ENCODE results near the gene JAM2. TPM values are rescaled to one million over a fixed set of nuclear protein-coding genes. Genes with fewer than 3 reads are reported as not detected.

JAM2 gene
- polyA plus RNA-seq, 3 donors = 0.01 TPM; not detected in 2

DNA sequence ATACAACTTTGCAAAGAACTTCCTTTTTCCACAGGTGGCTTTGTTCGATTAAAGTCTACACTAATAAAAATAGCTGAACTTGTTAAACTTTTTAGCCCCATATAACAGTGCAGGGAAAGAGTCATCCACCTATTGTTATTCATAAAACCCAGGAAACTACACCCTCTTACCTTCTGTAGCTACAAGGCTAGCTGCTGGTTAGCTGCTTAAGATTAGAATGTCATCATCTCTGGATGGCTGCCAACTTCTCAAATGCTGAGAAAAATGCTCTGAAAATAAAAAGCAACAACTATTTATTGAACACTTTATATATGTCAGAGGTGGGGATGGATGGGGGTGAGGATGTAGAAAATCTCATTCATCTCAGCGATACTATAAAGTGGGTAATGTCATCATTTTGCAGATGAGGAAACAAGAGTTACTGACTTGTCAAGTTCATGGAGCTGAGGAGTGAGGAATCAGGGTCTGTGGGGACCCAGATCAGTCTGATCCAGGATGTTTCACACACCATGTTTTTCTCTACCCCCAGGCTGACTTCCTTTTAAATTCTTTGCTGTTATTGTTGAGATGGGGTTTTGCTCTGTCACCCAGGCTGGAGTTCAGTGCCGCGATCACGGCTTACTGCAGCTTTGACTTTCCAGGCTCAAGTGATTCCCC, 78.6 kb downstream of the JAM2 start:
- H3K27ac Mint-ChIP-seq = peak overlapping the region in 2 of 7 donors; percentile 8 to 45

DNA sequence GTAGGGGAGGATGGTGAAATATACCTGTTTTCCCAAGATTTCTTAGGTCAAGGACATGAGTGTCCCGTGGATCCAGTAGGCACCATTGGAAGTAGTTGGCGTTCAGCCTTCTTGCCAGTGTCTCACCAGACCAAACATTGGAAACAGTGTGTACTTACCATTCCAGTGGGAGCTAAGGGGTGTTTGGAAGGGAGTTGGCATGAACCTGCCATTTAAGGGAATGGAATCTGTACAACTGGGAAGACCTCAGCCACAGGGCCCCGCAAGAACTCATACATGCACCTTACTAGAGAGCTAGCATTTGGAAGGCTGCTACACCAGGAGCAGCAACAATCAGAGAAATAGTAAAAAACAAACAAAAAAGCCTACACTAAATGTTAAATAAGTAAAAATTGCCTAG, 82.9 kb downstream of the JAM2 start:
- WGBS (ENCODE audit: insufficient coverage) = 100% methylated on average over 1 of the region's 3 CpGs
- Histone ChIP-seq H3K4me3 (replicated peaks in 1 of 3; ENCODE audit: low read depth in 2 of 3, low read length in 3 of 3) (no peak overlapping the region), H3K4me2 (replicated peaks; ENCODE audit: extremely low read depth, low read length, poor library complexity, severe bottlenecking) (no peak overlapping the region), H3K27ac (ENCODE audit: low read depth in 1 of 2, low read length in 2 of 2) (peak overlapping the region in 1 of 2 donors; percentile 68), H2AFZ (ENCODE audit: insufficient read depth, low read depth, low read length, poor library complexity, severe bottlenecking) (no peak overlapping the region), H3K9ac (ENCODE audit: insufficient read depth, low read length, poor library complexity, severe bottlenecking) (no peak overlapping the region), H4K20me1 (ENCODE audit: insufficient read depth, low read length) (no peaks in the 10 kb centered on the region), H3K4me1 (ENCODE audit: control insufficient read depth in 1 of 2, insufficient read depth in 2 of 2, low read length in 2 of 2) (peaks cover 7 to 13% of the 10 kb centered on the region in 2 donors), H3K36me3 (replicated peaks in 1 of 2; ENCODE audit: control insufficient read depth in 1 of 2, insufficient read depth in 2 of 2, low read length in 2 of 2) (peaks cover 49 to 68% of the 10 kb centered on the region in 2 donors), H3K27me3 (ENCODE audit: control insufficient read depth in 2 of 2, insufficient read depth in 2 of 2, low read length in 2 of 2) (no peaks in the 10 kb centered on the region), H3K9me3 (replicated peaks in 1 of 2; ENCODE audit: control insufficient read depth in 1 of 2, insufficient read depth in 1 of 2, low read length in 2 of 2) (no peaks in the 10 kb centered on the region), H3K79me2 (ENCODE audit: insufficient read depth, low read length) (peaks cover 10% of the 10 kb centered on the region)
- Mint-ChIP-seq H3K9me3 (no peaks in the 10 kb centered on the region), H3K27ac (peak overlapping the region in 4 of 7 donors; percentile 33 to 56 (median 52)), H3K36me3 (peaks cover 52 to 68% of the 10 kb centered on the region in 2 donors), H3K4me3 (no peak overlapping the region), H3K4me1 (peaks cover 24% of the 10 kb centered on the region), H3K27me3 (ENCODE audit: low read depth in 3 of 3) (no peaks in the 10 kb centered on the region)
- TF ChIP-seq, protein P1, sequence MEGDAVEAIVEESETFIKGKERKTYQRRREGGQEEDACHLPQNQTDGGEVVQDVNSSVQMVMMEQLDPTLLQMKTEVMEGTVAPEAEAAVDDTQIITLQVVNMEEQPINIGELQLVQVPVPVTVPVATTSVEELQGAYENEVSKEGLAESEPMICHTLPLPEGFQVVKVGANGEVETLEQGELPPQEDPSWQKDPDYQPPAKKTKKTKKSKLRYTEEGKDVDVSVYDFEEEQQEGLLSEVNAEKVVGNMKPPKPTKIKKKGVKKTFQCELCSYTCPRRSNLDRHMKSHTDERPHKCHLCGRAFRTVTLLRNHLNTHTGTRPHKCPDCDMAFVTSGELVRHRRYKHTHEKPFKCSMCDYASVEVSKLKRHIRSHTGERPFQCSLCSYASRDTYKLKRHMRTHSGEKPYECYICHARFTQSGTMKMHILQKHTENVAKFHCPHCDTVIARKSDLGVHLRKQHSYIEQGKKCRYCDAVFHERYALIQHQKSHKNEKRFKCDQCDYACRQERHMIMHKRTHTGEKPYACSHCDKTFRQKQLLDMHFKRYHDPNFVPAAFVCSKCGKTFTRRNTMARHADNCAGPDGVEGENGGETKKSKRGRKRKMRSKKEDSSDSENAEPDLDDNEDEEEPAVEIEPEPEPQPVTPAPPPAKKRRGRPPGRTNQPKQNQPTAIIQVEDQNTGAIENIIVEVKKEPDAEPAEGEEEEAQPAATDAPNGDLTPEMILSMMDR (IDR thresholded peaks at IDR 0.05) = no peak
- intact Hi-C loops (cut with micrococcal nuclease) = no loop called here
- no peak for DNase-seq

More for the DNA sequence above, 78.6 kb downstream of the JAM2 start:
- no peaks in the 10 kb centered on the region for H3K9me3 Mint-ChIP-seq
- H3K27ac ChIP-seq (ENCODE audit: low read depth in 1 of 2, low read length in 2 of 2) = peak overlapping the region in 1 of 2 donors; percentile 31
- H2AFZ ChIP-seq (ENCODE audit: insufficient read depth, low read depth, low read length, poor library complexity, severe bottlenecking) = no peak overlapping the region
- H3K4me1 ChIP-seq (ENCODE audit: control insufficient read depth in 1 of 2, insufficient read depth in 2 of 2, low read length in 2 of 2) = peaks cover 2 to 5% of the 10 kb centered on the region in 2 donors
- peaks cover 18 to 35% of the 10 kb centered on the region in 2 donors for H3K36me3 ChIP-seq (replicated peaks in 1 of 2; ENCODE audit: control insufficient read depth in 1 of 2, insufficient read depth in 2 of 2, low read length in 2 of 2)
- H3K4me1 Mint-ChIP-seq = peaks cover 13% of the 10 kb centered on the region
- H3K9ac ChIP-seq (ENCODE audit: insufficient read depth, low read length, poor library complexity, severe bottlenecking) = peak overlapping the region; percentile 21
- no peaks in the 10 kb centered on the region for H3K79me2 ChIP-seq (ENCODE audit: insufficient read depth, low read length)
- intact Hi-C loops (cut with micrococcal nuclease) = no loop called here
- no peak overlapping the region for H3K4me3 Mint-ChIP-seq
- no peak for DNase-seq
- WGBS (ENCODE audit: insufficient coverage) = 17% methylated on average over 1 of the region's 5 CpGs
- H4K20me1 ChIP-seq (ENCODE audit: insufficient read depth, low read length) = no peaks in the 10 kb centered on the region
- H3K36me3 Mint-ChIP-seq = peaks cover 22 to 31% of the 10 kb centered on the region in 2 donors
- no peaks in the 10 kb centered on the region for H3K27me3 ChIP-seq (ENCODE audit: control insufficient read depth in 2 of 2, insufficient read depth in 2 of 2, low read length in 2 of 2)
- no peaks in the 10 kb centered on the region for H3K9me3 ChIP-seq (replicated peaks in 1 of 2; ENCODE audit: control insufficient read depth in 1 of 2, insufficient read depth in 1 of 2, low read length in 2 of 2)
- no peaks in the 10 kb centered on the region for H3K27me3 Mint-ChIP-seq (ENCODE audit: low read depth in 3 of 3)
- TF ChIP-seq, protein P1 (IDR thresholded peaks at IDR 0.05) = no peak
- no peak overlapping the region for H3K4me3 ChIP-seq (replicated peaks in 1 of 3; ENCODE audit: low read depth in 2 of 3, low read length in 3 of 3)
- H3K4me2 ChIP-seq (replicated peaks; ENCODE audit: extremely low read depth, low read length, poor library complexity, severe bottlenecking) = no peak overlapping the region
